GM23248 (cell line): Measurements from ENCODE around the gene GNA14. TPM values are rescaled to one million over a fixed set of nuclear protein-coding genes. Genes with fewer than 3 reads are reported as not detected.
A peak's percentile ranks its signal among the peaks of the same experiment; 100 is the strongest.

Experiments
- DNase-seq: peaks from one replicate; pipeline ENCODE4 v3.0.0-alpha.2; 2015
- H2AFZ ChIP-seq: fragments of 200-600 bp; sonication (generic); 2 replicates; pipeline ENCODE4 v1.6.1; 2016; ENCODE audit warnings: antibody characterized with exemption
- H3F3A ChIP-seq: fragments of 200-600 bp; sonication (generic); 2 replicates; pipeline ENCODE4 v1.6.1; 2016; ENCODE audit warnings: mild to moderate bottlenecking, antibody characterized with exemption, mixed run types; ENCODE audit not compliant: insufficient read depth
- H3K27ac ChIP-seq: fragments of 200-600 bp; sonication (generic); 2 replicates; pipeline ENCODE4 v1.5.1; 2016; ENCODE audit warnings: mild to moderate bottlenecking
- H3K27me3 ChIP-seq: fragments of 200-600 bp; sonication (generic); replicated peaks from 2 replicates; pipeline ENCODE4 v1.6.1; 2016; ENCODE audit warnings: mild to moderate bottlenecking; ENCODE audit not compliant: insufficient read depth
- H3K36me3 ChIP-seq: fragments of 200-600 bp; sonication (generic); 2 replicates; pipeline ENCODE4 v1.6.1; 2016; ENCODE audit warnings: low read depth, mild to moderate bottlenecking
- H3K4me1 ChIP-seq: fragments of 200-600 bp; sonication (generic); 2 replicates; pipeline ENCODE4 v1.6.1; 2016; ENCODE audit warnings: mild to moderate bottlenecking; ENCODE audit not compliant: insufficient read depth
- H3K4me2 ChIP-seq: fragments of 200-600 bp; sonication (generic); one replicate; pipeline ENCODE4 v1.6.1; 2016; ENCODE audit warnings: mild to moderate bottlenecking; ENCODE audit not compliant: unreplicated experiment
- H3K4me3 ChIP-seq: fragments of 200-600 bp; sonication (generic); 2 replicates; pipeline ENCODE4 v1.5.1; 2016; ENCODE audit warnings: mild to moderate bottlenecking
- H3K79me2 ChIP-seq: fragments of 200-600 bp; sonication (generic); 2 replicates; pipeline ENCODE4 v1.6.1; 2016; ENCODE audit warnings: mild to moderate bottlenecking; ENCODE audit not compliant: insufficient read depth
- H3K9ac ChIP-seq: fragments of 200-600 bp; sonication (generic); 2 replicates; pipeline ENCODE4 v1.6.1; 2016; ENCODE audit warnings: mild to moderate bottlenecking
- H3K9me2 ChIP-seq: fragments of 200-600 bp; sonication (generic); 2 replicates; pipeline ENCODE4 v1.6.1; 2016; ENCODE audit warnings: mixed run types, mild to moderate bottlenecking, moderate library complexity; ENCODE audit not compliant: insufficient read depth
- H3K9me3 ChIP-seq: fragments of 200-600 bp; sonication (generic); one replicate; pipeline ENCODE4 v1.6.1; 2017; ENCODE audit warnings: low read depth
- H4K20me1 ChIP-seq: fragments of 200-600 bp; sonication (generic); 2 replicates; pipeline ENCODE4 v1.6.0; 2016; ENCODE audit not compliant: insufficient read depth
- EZH2 ChIP-seq: fragments of 200-600 bp; sonication (generic); IDR thresholded peaks from 2 replicates; pipeline ENCODE4 v1.6.1; 2018; ENCODE audit warnings: antibody characterized with exemption, mild to moderate bottlenecking; ENCODE audit not compliant: insufficient read depth, poor library complexity, severe bottlenecking
- EZH2phosphoT487 ChIP-seq: fragments of 200-600 bp; sonication (generic); IDR thresholded peaks from 2 replicates; pipeline ENCODE4 v1.6.1; 2018; ENCODE audit warnings: antibody characterized with exemption, moderate library complexity, mild to moderate bottlenecking, low read depth; ENCODE audit not compliant: insufficient read depth
- WGBS, 2 experiments: methylation state at CpG; one replicate each; pipeline ENCODE4 v1.1.6; 2015 to 2017; ENCODE audit warnings: low lambda C conversion rate in 2 of 2, low coverage in 1 of 2; ENCODE audit errors: missing lambda C conversion rate in 2 of 2; 5-methylcytosine and 5-hydroxymethylcytosine counted together
- in situ Hi-C: fragments of 300-500 bp; cut with MboI; formaldehyde crosslinking; loops from 2 replicates; pipeline ENCODE4 v1.15.0; 2020
- polyA plus RNA-seq: library from polyadenylated mRNA; unstranded; fragments of >200 nt; fragmentation: Nextera tagmentation; extraction: Ambion mirVana; gene quantifications from 2 replicates; pipeline ENCODE4 v1.2.1, GENCODE V29; 2016
- total RNA-seq: library from RNA; depleted of rRNA; stranded (reverse); fragments of >200 nt; shearing (Covaris generic); gene quantifications from 2 replicates; pipeline ENCODE4 v1.2.3, GENCODE V29; 2014

GNA14 gene
- total and polyA plus RNA-seq, 2 experiments from 2014 or later, result 0.11 to 0.24 TPM

- Histone ChIP-seq H3K4me1 (peaks cover 4% of the 10 kb centered on the region; the same call in 1 of the 2 replicates), H2AFZ (peak overlapping the region; percentile 79), H3K9me2 (no peaks in the 10 kb centered on the region), H3K9ac (no peak overlapping the region), H3K36me3 (no peaks in the 10 kb centered on the region), H3K79me2 (no peaks in the 10 kb centered on the region), H3K27ac (no peak overlapping the region), H3K9me3 (no peaks in the 10 kb centered on the region), H3K4me3 (no peak overlapping the region), H3K4me2 (no peak overlapping the region), H3K27me3 (no peaks in the 10 kb centered on the region), H4K20me1 (no peaks in the 10 kb centered on the region), H3F3A (peaks cover 10% of the 10 kb centered on the region)
- WGBS, 2 experiments, result 11 to 12% methylated on average over 10 of the region's 10 CpGs
- peak; percentile 91 for DNase-seq
- in situ Hi-C loops, result no loop called here
- no peak for TF ChIP-seq EZH2phosphoT487
- TF ChIP-seq EZH2, result no peak
These were observed 191.2 kb downstream of the GNA14 start for GRCh38 chr9:77456829-77457437.

GRCh38 chr9:77455312-77455927 is 192.7 kb downstream of the GNA14 start:
- Histone ChIP-seq H3K36me3 (no peaks in the 10 kb centered on the region), H3F3A (peaks cover 10% of the 10 kb centered on the region), H2AFZ (no peak overlapping the region), H3K9me2 (no peaks in the 10 kb centered on the region), H3K4me3 (no peak overlapping the region), H3K4me1 (peaks cover 4% of the 10 kb centered on the region; the same call in 1 of the 2 replicates), H3K79me2 (no peaks in the 10 kb centered on the region), H3K27me3 (no peaks in the 10 kb centered on the region), H3K4me2 (no peak overlapping the region), H4K20me1 (no peaks in the 10 kb centered on the region), H3K9me3 (no peaks in the 10 kb centered on the region), H3K27ac (no peak overlapping the region), H3K9ac (no peak overlapping the region)
- peak; percentile 39 for DNase-seq
- no peak for TF ChIP-seq EZH2
- in situ Hi-C loops, result no loop called here
- WGBS, 2 experiments, result 68 to 71% methylated on average over 8 of the region's 8 CpGs

- Histone ChIP-seq H3K27ac (no peak overlapping the region), H3K4me1 (peaks cover 7% of the 10 kb centered on the region; the same call in 1 of the 2 replicates), H3K79me2 (no peaks in the 10 kb centered on the region), H3F3A (peaks cover 10% of the 10 kb centered on the region), H3K9ac (no peak overlapping the region), H3K4me2 (no peak overlapping the region), H3K9me2 (no peaks in the 10 kb centered on the region), H4K20me1 (no peaks in the 10 kb centered on the region), H3K36me3 (no peaks in the 10 kb centered on the region), H3K4me3 (no peak overlapping the region), H3K9me3 (no peaks in the 10 kb centered on the region), H2AFZ (no peak overlapping the region), H3K27me3 (no peaks in the 10 kb centered on the region)
- WGBS, 2 experiments, result 49 to 51% methylated on average over 3 of the region's 3 CpGs
- in situ Hi-C loops, result no loop called here
- DNase-seq, result peak; percentile 35
- TF ChIP-seq EZH2phosphoT487 (no peak), EZH2 (no peak)
These were observed 193.5 kb downstream of the GNA14 start for GRCh38 chr9:77454663-77455062.

DNA sequence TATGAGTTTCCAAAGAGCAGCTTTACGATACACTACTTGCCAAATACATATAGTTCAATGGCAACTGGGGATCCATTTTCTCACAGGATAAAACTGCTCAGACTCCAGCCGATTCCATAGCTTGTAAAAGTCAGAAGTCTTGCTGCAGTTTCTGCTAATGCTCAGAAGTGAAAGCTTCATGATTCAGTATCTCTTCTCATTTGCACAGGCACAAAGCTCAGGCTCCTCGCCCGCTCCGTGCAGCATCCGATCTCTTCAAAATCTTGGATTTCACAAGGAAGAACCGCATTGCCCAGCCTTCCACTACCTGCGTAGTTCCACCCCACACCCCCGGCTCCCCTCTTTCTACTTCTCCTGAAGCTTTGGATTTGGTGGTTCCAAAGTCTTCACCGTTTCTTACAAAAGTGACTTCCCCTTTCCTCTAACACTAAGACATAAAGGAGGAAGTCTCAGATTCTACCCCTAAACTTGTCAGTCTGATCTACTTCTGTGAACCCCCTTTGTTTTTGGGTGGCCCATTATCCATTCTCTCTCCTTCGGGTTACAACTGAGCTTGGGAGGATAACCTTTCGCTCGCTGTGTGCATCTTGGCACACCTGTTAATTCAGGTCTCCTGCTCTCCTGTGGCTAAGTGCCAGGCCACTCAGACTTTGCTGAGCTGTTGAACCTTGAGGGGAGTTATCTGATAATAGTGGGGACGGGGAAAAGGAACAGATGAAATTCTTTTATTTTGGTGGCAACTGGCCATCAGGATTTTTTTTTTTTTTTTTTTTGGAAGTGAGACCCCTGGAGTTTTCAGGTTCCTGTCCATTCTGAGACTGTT is 194.1 kb downstream of the GNA14 start:
- H3K27me3 ChIP-seq, result no peaks in the 10 kb centered on the region
- WGBS, 2 experiments, result 86 to 88% methylated on average over 14 of the region's 14 CpGs

More for the DNA sequence above, 194.1 kb downstream of the GNA14 start:
- TF ChIP-seq EZH2, result no peak
- TF ChIP-seq EZH2phosphoT487, result no peak
- Histone ChIP-seq H3F3A (peaks cover 10% of the 10 kb centered on the region), H3K9ac (no peak overlapping the region), H3K9me3 (no peaks in the 10 kb centered on the region), H3K27ac (no peak overlapping the region), H3K36me3 (no peaks in the 10 kb centered on the region), H3K4me2 (no peak overlapping the region), H4K20me1 (no peaks in the 10 kb centered on the region), H3K4me3 (no peak overlapping the region), H3K9me2 (no peaks in the 10 kb centered on the region), H3K4me1 (peaks cover 10% of the 10 kb centered on the region; the same call in 1 of the 2 replicates), H3K79me2 (no peaks in the 10 kb centered on the region), H2AFZ (no peak overlapping the region)
- in situ Hi-C loops, result no loop called here
- DNase-seq, result no peak
